KBM-7 (cell line): ENCODE results near the gene JADE2.
"Not testable (repeated sequence)": the region's sequence is repeated elsewhere in the genome, so short reads cannot be mapped to it uniquely, and the experiment has no call there.

Experiments
- DNase-seq: peaks from one replicate; pipeline ENCODE4 v3.0.0-alpha.2; 2015
- in situ Hi-C: fragments of 300-500 bp; cut with MboI; formaldehyde crosslinking; loops from 2 replicates; pipeline ENCODE4 v1.14.3; 2020; ENCODE audit warnings: low sequenced_read_pairs, low pct_unique_long_range_greater_than_20kb, mixed read lengths

JADE2 gene

DNA sequence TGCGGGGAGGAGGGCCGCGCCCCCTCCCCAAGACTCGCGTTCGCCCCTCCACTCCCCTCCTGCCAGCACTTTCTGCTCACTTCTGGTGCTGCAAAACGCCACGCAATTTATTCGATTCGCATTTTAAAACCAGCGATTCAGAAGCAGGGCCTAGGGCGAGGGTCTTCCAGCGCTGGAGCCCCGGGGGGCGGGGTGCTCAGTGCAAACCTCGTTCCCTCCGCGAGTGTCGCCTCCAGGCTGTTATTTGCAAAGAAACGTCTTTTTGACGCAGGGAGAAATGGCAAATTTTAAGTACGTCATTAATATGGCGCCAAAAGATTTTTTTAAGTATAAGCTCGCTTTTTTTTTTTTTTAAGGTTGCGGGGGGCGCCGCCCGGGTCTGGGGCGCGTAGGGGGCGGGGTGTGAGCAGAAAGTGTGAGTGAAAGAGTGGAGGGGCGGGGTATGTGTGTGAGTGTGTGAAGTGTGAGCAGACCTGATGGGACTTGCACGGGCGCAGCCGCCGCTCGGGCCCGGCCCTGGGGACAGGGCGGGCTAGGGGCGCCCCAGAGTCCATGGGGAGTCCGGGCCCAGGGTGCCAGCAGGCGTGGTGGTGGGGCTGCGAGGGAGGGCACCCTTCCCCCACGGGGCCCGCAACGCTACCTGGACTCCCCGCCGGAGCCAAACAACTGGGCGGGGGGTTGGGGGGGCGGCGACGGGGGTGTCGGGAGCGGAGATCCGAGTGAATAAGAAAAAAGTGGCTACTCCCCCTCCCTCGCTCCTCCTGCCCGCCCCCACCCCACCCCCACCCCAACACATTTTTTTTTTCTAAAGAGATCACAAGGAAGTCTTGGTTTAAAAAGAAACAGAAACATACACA is at the start of gene JADE2:
Gene JADE2 (plus strand): TSS at position 845 of the 857 bp plus-strand sequence. CDS start 10,188 bp downstream, outside the sequence.
- in situ Hi-C loops, result no loop called here
- DNase-seq, result peak; percentile 66

DNA sequence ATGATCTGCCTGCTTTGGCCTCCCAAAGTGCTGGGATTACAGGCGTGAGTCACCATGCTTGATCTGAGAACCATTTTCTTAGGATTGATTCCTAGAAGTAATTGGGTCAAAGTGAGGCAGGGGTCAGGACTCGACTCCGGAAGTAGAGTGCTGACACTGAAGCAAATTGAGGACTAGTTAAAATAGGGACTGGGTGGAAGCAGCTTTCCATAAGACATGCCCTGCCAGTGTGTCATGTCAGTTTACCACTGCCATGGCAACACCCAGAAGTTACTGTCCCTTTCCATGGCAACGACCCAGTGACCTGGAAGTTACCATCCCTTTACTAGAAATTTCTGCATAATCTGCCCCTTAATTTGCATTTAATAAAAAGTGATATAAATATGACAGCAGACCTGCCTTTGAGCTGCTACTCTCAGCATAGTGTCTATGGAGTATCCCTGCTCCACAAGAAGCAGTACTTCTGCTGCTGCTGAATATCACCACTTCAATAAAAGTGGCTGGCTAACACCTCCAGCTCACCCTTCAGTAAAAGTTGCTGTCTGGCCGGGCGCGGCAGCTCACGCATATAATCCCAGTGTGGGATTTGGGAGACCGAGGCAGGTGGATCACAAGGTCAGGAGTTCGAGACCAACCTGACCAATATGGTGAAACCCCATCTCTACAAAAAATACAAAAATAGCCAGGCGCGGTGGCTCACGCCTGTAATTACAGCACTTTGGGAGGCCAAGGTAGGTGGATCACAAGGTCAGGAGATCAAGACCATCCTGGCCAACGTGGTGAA is 47.8 kb upstream of the JADE2 start:
- DNase-seq, result peak; percentile 12
- in situ Hi-C loops, result no loop called here

DNA sequence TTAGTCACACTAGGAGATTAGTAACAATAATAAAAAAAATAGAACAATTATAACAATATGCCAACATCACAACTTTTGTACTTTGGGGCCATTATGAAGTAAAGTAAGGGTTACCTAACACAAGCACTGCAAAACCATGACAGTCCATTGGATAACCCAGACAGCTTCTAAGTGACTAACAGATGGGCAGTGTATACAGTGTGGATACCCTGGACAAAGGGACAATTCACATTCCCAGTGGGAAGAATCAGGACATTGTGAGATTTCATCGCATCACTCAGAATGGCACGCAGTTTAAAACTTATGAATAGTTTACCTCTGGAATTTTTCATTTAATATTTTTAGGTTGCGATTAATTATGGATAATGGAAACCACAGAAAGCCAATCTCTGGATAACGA is 45.6 kb upstream of the JADE2 start:
- DNase-seq, result no peak
- in situ Hi-C loops, result no loop called here

DNA sequence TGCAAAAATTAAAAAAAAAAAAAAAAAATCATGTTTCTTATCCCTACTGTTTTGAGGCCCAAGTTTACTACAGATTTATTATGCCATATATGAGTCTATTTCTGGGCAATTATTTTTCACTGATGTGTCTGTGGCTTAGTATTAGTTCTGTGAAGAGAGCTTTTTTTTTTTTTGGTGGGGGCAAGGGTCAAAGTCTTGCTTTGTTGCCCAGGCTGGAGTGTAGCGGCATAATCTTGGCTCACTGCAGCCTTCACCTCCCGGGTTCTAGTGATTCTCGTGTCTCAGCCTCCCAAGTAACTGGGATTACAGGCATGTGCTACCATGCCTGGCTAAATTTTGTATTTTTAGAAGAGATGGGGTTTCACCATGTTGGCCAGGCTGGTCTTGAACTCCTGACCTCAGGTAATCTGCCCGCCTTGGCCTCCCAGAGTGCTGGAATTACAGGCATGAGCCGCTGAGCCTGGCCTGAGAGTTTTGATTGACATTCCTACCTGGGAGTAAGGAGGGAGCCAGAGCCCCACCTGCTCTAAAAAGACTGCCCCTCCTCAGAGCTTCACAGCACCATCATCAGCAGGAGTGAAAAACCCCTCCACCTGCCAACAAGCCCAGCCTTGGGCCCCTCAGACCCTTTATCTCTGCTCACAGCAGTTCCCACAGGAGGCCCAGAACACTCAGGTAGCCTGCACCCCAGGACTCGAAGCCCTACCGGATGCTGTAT is 36.1 kb upstream of the JADE2 start:
- DNase-seq, result no peak
- in situ Hi-C loops, result no loop called here

DNA sequence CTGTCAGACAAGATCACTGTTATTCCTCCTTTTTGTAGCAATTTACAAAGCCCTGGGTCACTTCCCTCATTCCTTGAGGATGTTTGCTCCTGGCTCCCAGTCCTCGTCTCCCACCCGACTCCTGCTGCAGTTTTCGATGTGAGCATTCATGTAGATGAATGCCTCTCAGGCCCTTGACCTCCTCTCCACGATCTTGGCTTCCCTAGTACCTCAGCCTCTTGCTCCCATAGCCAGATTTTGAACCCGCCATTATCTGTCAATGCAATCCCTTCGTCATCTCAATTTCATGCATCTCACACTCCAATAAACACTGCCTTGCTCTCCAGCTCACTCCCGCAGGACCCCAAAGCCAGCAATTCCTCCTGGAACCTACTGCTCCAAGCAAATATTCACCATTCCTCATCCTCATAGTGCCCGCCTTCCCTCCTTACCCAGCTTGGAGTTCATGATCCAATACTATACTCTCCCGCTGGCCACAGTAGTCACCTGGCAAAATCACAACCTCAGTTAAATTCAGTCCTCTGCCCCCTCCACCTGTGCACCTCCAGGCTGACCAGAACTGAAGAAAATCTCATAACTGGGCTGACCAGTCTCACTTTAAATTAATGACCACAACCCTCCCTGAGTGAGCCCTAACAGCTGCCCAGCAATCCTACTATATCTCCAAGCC is 35.1 kb upstream of the JADE2 start:
- no peak for DNase-seq
- in situ Hi-C loops, result no loop called here

DNA sequence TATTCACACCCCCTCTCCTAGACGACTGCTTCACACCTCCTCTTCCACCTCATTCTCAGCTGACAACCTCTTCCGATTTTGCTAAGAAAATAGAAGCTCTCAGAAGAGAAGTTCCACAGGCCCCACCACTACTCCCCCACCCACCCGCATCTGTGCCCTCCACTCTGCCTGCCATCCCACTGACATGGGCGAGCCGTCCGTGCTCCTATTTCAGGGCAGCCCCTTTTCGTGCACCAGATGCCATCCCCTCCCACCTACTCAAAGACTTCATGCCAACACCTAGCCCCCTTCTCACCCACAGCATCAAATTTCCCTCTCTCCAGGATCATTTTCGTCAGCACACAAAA is 34.6 kb upstream of the JADE2 start:
- in situ Hi-C loops, result no loop called here
- no peak for DNase-seq

DNA sequence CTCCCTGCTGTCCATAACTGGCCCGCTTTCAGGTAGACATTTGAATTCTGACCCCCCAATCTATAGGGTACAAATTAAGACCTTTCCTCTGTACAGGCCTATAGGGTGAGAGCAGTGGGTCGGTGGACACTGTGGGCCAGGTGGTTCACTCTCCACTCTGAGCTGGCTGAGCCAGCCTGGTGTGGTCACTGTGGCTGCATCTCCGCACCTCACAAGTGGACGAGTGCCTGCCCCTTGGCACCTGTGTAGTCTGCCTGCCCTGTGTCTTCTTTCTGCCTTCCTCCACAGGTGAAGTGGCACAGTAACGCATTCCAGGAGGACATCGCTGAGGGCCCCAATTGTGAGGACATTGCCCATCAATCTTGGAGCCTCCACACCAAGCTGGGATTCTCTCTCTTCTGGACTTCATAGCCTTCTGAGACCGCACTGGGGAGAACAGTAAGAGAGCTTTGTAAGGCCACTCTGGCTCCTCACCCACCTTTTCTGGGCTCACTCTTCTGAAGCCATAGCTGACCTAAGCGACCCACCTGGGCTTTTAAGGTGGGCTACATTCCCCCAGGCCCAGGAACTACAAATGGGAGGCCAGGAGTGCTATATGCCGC is 33.5 kb upstream of the JADE2 start:
- in situ Hi-C loops, result no loop called here
- DNase-seq, result no peak

DNA sequence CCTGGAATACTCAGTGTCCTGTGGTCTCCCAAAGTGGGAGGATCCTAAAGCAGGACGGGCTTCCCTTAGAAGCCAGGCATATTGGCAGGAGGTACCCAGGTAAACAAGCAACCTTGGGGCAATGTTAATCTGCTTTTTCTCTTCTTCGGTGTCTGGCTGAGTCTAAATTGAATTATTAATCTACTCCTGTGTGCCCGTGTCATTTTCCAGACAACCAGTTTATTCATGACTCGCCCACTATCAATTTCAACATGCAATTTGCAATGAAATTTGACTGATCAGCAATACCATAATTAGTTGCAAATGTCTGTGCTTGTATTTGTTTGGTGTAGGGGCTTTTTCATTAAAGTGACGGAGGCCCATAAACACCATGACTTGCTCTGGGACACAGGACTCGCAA is 32.9 kb upstream of the JADE2 start:
- DNase-seq, result no peak
- in situ Hi-C loops, result no loop called here

DNA sequence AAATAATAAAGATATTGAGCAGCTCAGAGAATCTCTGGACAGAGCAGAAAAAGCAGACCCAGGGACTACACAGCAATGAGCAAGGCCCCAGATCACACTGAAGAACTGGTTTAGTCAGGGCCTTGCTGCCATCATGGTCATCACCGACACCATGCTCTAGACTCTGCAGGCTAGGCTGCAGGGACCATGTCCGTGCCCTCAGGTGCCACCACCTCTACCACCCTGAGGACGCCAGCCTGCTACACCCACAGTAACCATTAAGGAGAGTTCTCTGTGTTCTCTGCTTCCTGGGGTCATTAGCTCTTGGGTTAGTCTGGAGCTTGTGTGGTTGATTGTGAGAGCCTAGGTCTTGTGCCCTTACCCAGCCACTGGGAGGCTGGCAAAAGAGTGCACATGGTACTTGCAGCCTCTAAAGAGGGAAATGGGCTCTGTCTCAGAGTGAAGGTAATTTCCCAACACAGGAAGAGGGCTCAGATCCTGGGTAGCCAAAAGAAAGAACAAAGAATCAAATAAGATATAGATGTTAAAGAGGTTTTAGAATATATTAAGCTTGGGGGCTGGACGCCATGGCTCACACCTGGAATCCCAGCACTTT is 31.9 kb upstream of the JADE2 start:
- in situ Hi-C loops, result no loop called here

DNA sequence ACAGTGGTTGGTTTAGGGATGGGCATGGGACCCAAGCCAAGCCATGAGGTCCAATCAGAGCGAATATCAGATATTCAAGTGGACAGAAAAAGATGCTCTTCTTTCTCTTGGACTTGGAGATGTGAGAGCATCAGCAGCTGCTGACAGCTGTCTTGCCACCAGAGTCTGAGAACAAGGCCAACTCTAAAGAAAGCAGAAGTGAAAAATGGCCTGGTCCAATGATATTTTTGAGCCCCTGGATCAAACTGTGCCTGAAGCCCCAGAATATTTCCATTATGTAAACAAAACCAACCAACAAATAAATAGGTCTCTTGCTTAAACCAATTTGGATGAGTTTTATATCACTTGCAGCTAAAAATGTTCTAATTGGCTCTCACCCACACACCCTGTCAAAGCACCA is 30.7 kb upstream of the JADE2 start:
- in situ Hi-C loops, result no loop called here
- DNase-seq, result no peak

More for the DNA sequence above, 31.9 kb upstream of the JADE2 start:
- DNase-seq, result no peak

DNA sequence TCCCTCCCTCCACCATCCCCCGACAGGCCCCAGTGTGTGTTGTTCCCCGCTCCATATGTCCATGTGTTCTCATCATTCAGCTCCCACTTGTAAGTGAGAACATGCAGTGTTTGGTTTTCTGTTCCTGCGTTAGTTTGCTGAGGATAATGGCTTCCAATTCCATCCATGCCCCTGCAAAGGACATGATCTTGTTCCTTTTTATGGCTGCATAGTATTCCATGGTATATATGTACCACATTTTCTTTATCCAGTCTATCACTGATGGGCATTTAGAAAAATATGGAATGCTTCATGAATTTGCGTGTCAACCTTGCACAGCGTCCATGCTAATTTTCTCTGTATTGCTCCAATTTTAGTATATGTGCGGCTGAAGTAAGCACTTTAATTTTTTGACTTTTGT is 25.6 kb upstream of the JADE2 start:
- in situ Hi-C loops, DNase-seq: not testable (repeated sequence)

DNA sequence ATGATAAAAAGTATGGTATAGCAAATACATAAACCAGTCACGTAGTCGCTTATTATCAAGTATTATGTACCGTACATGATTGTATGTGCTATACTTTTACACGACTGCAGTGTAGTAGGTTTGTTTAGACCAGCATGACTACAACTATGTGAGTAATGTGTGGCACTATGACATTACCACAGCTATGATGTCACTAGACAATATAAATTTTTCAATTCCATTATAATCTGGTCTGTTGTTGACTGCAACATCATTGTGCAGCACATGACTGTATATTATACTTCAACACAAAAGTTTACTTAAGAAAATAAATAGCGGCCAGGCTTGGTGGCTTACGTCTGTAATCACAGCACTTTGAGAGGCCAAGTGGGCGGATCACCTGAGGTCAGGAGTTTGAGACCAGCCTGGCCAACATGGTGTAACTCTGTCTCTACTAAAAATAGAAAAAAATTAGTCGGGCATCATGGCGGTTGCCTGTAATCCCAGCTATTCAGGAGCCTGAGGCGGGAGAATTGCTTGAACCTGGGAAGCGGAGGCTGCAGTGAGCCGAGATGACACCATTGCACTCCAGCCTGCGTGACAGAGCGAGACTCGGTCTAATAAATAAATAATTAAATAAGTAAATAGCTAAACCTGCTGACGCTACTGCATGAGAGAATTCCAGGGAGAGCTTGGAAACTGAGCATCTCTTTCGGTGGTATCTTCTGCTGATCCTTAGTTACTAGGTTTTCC is 24.6 kb upstream of the JADE2 start:
- no peak for DNase-seq
- in situ Hi-C loops, result no loop called here

DNA sequence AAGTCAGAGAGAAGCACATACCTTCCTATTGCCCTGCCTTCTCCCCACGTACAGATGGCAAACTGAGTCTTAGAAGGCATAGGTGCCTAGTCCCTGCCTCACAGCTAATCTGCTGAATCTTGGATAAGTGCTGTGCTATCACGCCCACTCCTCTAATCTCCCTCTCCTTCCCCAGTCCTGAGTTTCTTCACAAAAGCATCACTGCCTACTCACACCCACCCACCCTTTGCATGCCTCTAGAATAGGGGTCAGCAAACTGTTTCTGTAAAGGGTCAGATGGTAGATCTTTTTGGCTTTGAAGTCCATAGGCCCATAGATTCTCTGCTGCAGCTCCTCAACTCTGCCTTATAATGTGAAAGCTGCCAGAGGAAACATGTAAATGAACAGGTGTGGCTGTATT is 23.2 kb upstream of the JADE2 start:
- in situ Hi-C loops, result no loop called here
- DNase-seq, result no peak

DNA sequence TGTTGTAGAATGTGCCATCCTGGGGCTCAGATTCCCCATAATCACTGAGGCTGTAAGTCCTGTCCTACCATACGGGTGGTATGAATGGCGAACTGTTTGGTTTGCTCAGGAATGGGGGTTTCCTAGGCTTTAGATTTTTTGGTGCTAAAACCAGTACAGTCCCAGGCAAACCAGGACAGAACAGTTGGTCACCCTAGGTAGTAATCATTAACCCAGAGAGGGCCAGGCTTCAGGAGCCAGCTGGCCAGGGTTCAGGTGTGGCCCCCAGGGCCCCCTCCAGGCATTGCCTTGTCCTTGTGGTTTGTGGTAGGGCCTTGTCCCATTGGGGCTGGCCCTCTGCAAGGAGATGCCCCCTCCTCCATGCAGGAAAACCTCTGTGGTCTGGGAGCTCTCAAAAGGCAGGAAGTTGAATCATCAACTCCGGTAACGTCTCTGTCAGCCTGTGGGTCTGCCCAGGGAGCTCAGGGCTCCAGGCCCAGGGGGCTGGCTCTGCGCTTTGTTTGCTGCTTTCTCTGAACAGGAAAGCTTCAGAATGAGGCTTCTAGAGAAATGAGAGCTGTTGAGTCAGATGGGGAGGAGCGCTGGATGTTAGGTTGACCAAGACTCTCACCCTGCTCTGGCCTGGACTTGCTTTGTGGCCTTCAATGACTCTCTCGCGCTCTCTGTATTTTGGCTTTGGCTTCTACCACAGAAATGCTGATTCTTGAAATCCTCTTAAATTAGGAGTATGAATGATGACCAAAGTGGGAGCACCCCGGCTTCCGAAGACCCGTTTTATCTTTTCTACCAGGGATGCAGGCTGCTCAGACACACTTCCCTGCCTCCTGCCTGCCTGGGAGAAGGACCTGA is 22.2 kb upstream of the JADE2 start:
- peak; percentile 95 for DNase-seq

DNA sequence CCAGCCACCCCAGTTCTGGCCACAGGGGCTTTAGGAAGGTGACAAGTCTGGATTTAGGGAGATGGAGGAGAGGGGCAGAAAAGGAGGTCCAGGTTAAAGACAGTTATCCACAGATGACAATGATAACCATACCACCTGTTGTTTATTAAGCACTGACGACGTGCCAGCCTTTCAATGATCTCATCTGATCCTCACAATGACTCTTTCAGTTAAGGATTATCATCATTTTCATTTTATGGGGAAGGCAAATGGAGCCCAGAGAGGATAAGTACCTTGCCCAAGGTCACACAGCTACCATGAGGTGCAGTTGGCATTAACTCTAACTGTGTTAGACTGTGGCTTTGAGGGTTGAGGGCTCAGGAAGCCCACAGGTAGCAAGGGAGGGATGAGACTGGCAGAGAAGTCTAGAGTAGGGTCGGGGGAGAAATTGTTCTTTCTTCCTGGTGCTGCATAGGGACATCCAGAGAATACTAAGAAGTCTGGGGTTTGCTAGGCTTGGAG is 21.5 kb upstream of the JADE2 start:
- DNase-seq, result no peak

More for the DNA sequence above, 22.2 kb upstream of the JADE2 start:
- in situ Hi-C loops, result no loop called here

DNA sequence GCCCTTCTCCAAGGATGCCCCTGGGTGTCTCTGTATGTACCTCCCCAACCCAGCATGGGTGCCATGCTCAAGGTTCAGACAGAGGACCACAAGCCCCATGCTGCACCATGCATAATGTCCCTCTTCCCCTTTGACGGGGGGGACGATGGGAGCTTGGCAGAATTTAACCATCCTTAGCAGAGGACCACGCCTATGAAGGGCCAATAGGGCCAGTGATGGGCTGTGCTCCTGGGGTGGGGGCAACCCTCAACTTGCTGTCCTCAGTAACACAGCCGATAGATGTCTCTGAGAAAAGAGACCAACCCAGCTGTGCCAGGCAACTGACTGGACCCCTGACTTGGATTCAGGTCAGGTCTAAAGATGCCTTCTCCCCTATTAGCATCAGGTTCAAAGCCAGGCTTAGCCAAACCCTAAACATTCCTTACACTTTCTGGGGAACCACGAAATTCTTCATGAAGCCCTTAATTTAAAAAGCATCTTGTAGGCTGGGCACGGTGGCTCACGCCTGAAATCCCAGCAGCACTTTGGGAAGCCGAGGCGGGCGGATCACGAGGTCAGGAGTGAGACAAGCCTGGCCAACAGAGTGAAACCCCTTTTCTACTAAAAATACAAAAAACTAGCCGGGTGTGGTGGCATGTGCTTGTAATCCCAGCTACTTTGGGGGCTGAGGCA is 20.7 kb upstream of the JADE2 start:
- in situ Hi-C loops, result no loop called here
- DNase-seq, result no peak

More for the DNA sequence above, 21.5 kb upstream of the JADE2 start:
- in situ Hi-C loops, result no loop called here
